Glutamatergic neuron (in vitro differentiated cells): Measurements from ENCODE around the gene CCDC122. TPM values are rescaled to one million over a fixed set of nuclear protein-coding genes. Genes with fewer than 3 reads are reported as not detected.

Source experiments
- DNase-seq: peaks from one replicate; pipeline ENCODE4 v3.0.0; 2022
- H3K27ac Mint-ChIP-seq: one replicate; pipeline ENCODE4 v1.8.0; 2020; ENCODE audit warnings: mild to moderate bottlenecking, mixed read lengths, inconsistent platforms; ENCODE audit not compliant: unreplicated experiment
- H3K27me3 Mint-ChIP-seq: one replicate; pipeline ENCODE4 v1.8.0; 2020; ENCODE audit warnings: mild to moderate bottlenecking, moderate library complexity, mixed read lengths, inconsistent platforms; ENCODE audit not compliant: unreplicated experiment
- H3K36me3 Mint-ChIP-seq: one replicate; pipeline ENCODE4 v1.8.0; 2020; ENCODE audit warnings: mild to moderate bottlenecking, mixed read lengths, inconsistent platforms; ENCODE audit not compliant: unreplicated experiment
- H3K4me1 Mint-ChIP-seq: one replicate; pipeline ENCODE4 v1.8.0; 2020; ENCODE audit warnings: mild to moderate bottlenecking, low read depth, mixed read lengths, inconsistent platforms; ENCODE audit not compliant: unreplicated experiment
- H3K4me3 Mint-ChIP-seq: one replicate; pipeline ENCODE4 v1.8.0; 2020; ENCODE audit warnings: mild to moderate bottlenecking, mixed read lengths, inconsistent platforms; ENCODE audit not compliant: unreplicated experiment
- H3K9me3 Mint-ChIP-seq: one replicate; pipeline ENCODE4 v1.8.0; 2020; ENCODE audit warnings: mild to moderate bottlenecking, moderate library complexity, mixed read lengths, inconsistent platforms; ENCODE audit not compliant: unreplicated experiment
- CTCF ChIP-seq: fragments of 200-600 bp; sonication (generic); IDR thresholded peaks from one replicate; pipeline ENCODE4 v1.5.0; 2021; ENCODE audit not compliant: partially characterized antibody, unreplicated experiment
- total RNA-seq: library from RNA; stranded (reverse); fragmentation: NEBNext Ultra II Directional; extraction: Animal tissue kit (Norgen Biotek cat#: 25700); gene quantifications from one replicate; pipeline ENCODE4 v1.2.1, GENCODE V29; 2021; ENCODE audit not compliant: unreplicated experiment

Gene CCDC122
- total RNA-seq, 1 donor from 2014 or later = 5.3 TPM

DNA sequence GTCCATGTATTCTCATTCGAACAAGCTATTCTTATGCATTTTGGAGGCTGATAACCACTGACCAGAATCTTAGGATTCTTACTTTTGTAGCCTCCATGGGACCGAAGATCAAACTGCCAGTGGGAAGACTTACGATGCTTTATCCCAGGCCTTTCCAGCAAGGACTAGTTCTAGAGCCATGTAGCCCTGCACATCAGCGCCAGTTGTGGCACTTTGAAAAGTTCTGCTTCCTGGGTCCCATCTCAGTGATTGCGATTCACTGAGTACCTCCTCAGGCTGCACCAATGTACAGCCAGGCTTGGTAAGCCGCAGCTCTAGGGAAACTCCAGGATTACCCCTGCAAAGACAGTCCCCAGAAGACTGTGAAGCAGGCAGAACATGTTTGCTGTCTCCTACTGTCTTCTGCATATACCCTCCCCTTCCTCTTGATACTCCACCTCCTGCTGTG, 73.8 kb downstream of the CCDC122 start:
- Mint-ChIP-seq H3K4me1 (peaks cover 7% of the 10 kb centered on the region), H3K4me3 (no peak overlapping the region), H3K27me3 (no peaks in the 10 kb centered on the region), H3K27ac (no peak overlapping the region), H3K9me3 (no peaks in the 10 kb centered on the region), H3K36me3 (no peaks in the 10 kb centered on the region)
- DNase-seq = no peak
- no peak for TF ChIP-seq CTCF

- Mint-ChIP-seq H3K27me3 (no peaks in the 10 kb centered on the region), H3K4me1 (peaks cover 7% of the 10 kb centered on the region)
These were observed 74.5 kb downstream of the CCDC122 start for GRCh38 chr13:43805071-43805468.

GRCh38 chr13:43804461-43805070, 75.0 kb downstream of the CCDC122 start:
- Mint-ChIP-seq H3K4me1 (peaks cover 7% of the 10 kb centered on the region), H3K9me3 (no peaks in the 10 kb centered on the region), H3K27ac (peak overlapping the region; percentile 86), H3K36me3 (no peaks in the 10 kb centered on the region), H3K4me3 (peak overlapping the region; percentile 54), H3K27me3 (no peaks in the 10 kb centered on the region)
- DNase-seq = no peak
- peak; percentile 77 for TF ChIP-seq CTCF

More at GRCh38 chr13:43805071-43805468, 74.5 kb downstream of the CCDC122 start:
- DNase-seq = no peak
- TF ChIP-seq CTCF = no peak
- no peaks in the 10 kb centered on the region for H3K9me3 Mint-ChIP-seq
- peak overlapping the region; percentile 86 for H3K27ac Mint-ChIP-seq
- peak overlapping the region; percentile 54 for H3K4me3 Mint-ChIP-seq
- H3K36me3 Mint-ChIP-seq = no peaks in the 10 kb centered on the region

GRCh38 chr13:43802511-43802910, 77.0 kb downstream of the CCDC122 start:
- no peaks in the 10 kb centered on the region for H3K36me3 Mint-ChIP-seq
- H3K27me3 Mint-ChIP-seq = no peaks in the 10 kb centered on the region
- H3K27ac Mint-ChIP-seq = no peak overlapping the region
- no peaks in the 10 kb centered on the region for H3K9me3 Mint-ChIP-seq
- H3K4me3 Mint-ChIP-seq = no peak overlapping the region
- no peak for DNase-seq
- peaks cover 7% of the 10 kb centered on the region for H3K4me1 Mint-ChIP-seq
- no peak for TF ChIP-seq CTCF

GRCh38 chr13:43800828-43801227, 78.7 kb downstream of the CCDC122 start:
- DNase-seq = no peak
- TF ChIP-seq CTCF = no peak
- no peaks in the 10 kb centered on the region for H3K9me3 Mint-ChIP-seq
- H3K36me3 Mint-ChIP-seq = no peaks in the 10 kb centered on the region
- peaks cover 7% of the 10 kb centered on the region for H3K4me1 Mint-ChIP-seq
- no peak overlapping the region for H3K27ac Mint-ChIP-seq
- H3K4me3 Mint-ChIP-seq = no peak overlapping the region
- H3K27me3 Mint-ChIP-seq = no peaks in the 10 kb centered on the region
